GM18519 (cell line): ENCODE results near the gene AP5Z1.

Experiments used
- ATAC-seq: cut with Tn5 transposase; IDR thresholded peaks from one replicate; pipeline ENCODE4 v1.9.1; 2021; ENCODE audit warnings: mild to moderate bottlenecking, moderate library complexity; ENCODE audit not compliant: unreplicated experiment, low FRiP score

Gene AP5Z1

DNA sequence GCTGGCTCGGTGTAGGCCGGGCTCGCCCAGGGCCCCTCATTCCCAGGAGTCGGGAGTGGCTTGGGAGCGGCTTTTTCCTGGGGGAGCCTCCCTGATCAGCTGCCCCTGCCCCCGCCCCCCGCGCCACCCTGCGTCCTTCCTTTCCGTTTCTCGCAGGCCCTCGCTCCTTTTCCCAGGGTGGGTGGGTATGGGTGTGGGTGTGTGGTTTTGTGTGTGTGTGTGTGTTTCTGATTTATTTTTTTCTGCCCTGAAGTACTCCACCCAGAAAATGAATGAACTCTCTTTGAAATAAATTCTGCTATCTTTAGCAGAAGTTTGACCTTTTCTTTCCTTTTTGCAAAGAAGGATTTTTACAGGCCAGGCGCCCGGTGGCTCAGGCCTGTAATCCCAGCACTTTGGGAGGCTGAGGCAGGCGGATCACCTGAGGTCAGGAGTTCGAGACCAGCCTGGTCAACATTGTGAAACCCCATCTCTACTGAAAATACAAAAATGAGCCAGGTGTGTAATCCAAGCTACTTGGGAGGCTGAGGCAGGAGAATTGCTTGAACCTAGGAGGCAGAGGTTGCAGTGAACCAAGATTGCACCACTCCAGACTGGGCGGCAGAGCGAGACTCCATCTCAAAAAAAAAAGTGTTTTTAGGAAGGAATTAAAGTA is 30.0 kb upstream of the AP5Z1 start:
- ATAC-seq, result no peak

- ATAC-seq, result no peak
Measured at GRCh38 chr7:4745971-4746919, 29.2 kb upstream of the AP5Z1 start.

DNA sequence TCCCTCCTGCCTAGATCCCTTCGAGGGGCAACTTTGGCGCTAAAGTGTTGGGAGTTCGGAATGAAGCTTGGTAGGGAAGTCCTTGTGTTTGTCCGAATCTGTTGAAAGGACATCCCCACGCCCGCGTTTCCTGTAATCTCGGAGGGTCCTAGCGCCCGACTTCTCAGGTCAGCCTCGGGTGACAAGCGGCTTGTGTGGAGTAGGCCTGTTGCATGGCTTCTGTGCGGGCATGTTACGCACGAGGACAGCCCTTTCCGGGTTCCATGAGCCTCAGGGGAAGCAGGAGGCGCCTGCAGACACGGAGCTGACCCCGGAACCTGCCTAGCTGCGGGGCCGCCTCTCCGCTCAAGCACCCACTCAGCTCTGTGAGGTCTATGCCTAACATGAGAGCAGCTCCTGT is 28.4 kb upstream of the AP5Z1 start:
- ATAC-seq, result no peak

GRCh38 chr7:4747746-4748145 is 27.7 kb upstream of the AP5Z1 start:
- ATAC-seq, result no peak

DNA sequence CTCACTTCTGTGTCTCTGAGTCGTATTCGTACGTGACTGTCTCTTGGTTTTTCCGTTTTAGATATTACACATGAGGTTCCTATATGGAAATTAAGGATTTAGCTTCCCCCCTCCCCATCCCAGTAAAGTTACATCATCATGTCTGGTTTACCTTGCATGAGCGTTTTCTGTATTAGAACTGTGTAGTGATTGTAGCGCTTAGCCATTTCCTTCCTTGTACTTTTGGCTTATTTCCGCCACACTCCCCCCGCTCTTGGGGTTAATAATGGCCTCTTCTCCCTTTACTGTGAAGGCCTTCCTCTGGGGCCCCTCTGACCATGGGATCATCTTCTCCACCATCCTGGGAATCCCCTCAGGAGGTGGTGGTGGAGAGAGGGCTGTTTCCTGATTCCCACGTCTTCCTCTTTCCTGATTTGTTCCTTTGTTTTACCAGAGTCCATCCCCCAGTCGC is 27.2 kb upstream of the AP5Z1 start:
- no peak for ATAC-seq

DNA sequence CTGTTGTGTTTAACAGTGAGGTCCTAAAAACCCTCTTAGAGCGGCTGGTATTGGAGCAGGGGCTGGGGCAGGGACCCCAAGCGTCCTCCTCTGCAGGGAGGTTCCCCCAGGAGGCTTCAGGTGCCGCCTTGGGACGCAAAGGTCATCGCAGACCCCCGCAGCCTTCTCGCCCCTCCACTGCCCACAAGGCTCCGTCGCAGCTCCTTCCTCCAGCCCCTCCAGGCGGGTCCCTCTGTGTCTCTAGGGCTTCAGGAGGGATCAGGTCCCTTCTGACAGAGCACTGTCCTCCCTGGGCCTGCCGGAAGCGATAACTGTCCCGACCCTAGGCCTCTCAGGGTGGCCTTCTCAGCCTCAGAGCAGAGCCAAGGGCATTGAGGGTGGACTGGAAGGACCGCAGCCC is 26.1 kb upstream of the AP5Z1 start:
- no peak for ATAC-seq

DNA sequence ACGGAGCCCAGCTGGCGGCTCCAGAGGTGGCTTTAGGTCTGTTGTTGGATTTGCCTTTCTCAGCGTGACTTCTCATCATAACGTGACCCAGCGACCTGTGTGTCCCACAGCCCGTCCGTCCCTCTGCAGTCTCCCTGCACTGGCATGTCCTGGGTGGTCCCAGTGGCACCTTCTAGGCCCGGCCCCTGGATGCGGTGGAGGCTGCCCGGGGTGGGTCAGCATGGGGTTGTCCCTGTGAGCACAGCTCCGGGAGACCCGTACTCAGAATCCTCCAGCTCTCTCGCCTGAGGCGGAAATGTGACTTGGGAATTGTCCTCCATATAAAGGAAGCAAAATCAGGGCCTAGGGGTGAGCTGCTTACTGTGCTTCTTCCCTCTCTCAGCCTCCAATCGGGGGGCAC is 25.6 kb upstream of the AP5Z1 start:
- ATAC-seq, result no peak

DNA sequence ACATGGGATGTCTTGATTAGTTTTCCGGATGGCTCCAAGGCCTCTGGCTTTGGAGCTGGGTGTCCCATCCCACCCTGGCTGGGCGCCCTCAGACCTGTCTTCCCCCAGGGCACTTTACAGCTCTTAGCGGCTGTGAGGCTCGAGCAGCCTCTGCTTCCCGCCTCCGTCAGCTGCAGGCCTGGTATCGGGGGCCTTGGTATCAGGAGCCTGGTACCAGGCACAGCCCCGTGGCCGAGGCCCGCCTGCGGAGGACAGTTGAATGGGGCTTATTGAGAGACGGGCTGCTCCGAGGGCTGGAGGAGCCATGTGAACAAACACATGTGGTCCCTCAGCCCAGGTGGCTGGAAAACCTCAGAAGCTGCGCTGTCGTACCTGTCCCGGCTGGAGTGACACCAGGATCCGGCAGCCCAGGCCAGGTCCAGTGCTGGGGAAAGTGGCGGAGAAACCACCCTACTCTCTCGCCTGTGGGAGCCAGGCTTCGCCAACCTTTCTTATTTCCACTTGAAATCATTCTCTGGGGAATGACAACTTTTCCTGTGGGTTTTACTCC is 23.9 kb upstream of the AP5Z1 start:
- ATAC-seq, result no peak

GRCh38 chr7:4753598-4754432 is 21.6 kb upstream of the AP5Z1 start:
- ATAC-seq, result peak; percentile 61

DNA sequence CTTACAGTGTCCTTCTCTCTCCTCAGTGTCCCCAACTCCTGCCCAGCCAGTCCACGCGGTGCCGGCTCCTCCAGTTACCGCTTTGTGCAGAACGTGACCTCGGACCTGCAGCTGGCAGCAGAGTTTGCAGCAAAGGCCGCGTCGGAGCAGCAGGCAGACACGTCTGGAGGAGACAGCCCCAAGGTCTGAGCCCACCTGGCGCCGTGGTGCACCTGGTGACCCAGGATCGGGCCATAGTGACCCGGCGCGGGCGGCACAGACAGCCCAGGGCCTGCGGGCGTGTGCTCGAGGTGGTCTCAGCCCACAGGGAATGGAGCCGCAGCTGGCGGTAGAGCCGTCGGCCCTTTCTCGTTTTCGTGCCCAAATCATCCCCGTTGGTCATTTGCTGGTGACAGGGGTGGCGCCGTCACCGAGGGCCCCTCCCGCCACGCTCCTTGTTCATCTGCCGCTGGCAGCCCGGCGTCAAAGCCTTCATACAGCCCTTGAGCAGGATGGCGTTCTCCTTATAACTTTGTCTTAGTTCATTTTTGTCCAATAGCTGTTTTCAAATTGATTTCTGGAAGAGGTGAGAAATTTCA is 20.9 kb upstream of the AP5Z1 start:
- no peak for ATAC-seq

DNA sequence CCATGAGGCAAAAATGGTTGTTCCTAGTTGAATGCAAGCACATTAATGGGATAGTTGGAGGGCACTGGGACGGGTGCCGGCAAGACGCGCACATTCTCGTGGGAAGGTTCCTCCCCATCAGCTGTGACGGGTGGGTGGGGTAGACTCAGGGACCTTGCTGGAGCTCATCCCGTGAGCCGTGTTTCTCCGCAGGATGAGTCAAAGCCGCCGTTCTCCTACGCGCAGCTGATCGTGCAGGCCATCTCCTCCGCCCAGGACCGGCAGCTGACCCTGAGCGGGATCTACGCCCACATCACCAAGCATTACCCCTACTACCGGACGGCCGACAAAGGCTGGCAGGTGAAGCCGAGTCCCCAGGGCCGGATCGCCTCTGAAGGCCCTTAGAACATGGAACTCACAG is 20.4 kb upstream of the AP5Z1 start:
- no peak for ATAC-seq

DNA sequence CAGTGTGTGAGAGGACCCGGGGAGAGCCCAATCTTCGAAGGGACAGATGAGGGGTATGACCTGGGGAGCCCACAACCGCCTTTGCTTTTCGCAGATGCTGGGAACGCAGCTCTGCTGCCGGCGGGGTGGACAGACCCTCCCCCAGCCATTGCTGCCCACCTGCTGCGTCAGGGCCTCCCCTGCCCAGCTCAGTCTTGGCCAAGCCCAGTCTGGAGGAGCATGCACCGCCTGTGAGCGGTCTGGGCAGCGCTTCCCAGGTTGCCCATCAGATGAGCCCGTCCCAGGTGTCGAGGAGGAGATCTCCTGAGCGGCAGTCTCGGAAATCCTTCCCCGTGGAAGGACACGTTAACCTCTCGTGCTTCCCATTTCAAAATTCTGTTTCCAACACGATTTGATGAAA is 17.3 kb upstream of the AP5Z1 start:
- ATAC-seq, result no peak

GRCh38 chr7:4758791-4759190 is 16.6 kb upstream of the AP5Z1 start:
- ATAC-seq, result no peak

DNA sequence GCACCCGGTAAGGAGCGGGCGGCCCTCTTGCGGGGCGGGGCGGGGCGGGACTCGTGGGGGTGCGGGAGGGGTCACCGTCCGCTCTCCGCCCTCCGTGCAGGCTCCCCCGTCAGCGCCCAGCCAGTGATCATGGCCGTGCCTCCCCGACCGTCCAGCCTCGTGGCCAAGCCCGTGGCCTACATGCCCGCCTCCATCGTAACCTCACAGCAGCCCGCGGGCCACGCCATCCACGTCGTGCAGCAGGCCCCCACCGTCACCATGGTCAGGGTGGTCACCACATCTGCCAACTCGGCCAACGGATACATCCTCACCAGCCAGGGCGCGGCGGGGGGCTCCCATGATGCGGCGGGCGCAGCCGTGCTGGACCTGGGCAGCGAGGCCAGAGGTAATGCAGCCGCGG is 16.2 kb upstream of the AP5Z1 start:
- no peak for ATAC-seq

DNA sequence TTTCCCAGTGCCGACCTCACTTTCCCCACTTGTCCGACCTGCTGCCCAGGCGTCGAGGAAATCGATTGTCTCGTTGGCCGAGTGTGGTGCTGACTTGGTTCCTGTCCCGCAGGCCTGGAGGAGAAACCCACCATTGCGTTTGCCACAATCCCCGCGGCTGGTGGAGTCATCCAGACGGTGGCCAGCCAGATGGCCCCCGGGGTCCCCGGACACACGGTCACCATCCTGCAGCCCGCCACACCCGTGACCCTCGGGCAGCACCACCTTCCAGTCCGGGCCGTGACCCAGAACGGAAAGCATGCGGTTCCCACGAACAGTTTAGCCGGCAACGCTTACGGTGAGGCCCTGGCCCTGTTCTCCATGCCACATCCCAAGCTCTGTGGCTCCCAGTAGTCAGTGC is 14.5 kb upstream of the AP5Z1 start:
- no peak for ATAC-seq

- no peak for ATAC-seq
Measured at GRCh38 chr7:4762121-4763055, 13.0 kb upstream of the AP5Z1 start.

GRCh38 chr7:4763091-4763793 is 12.2 kb upstream of the AP5Z1 start:
- ATAC-seq, result no peak

- ATAC-seq, result no peak
Measured at GRCh38 chr7:4763794-4764185, 11.6 kb upstream of the AP5Z1 start.
